Activated T-helper 1 cell treated with anti-CD3 and anti-CD28 coated beads, Interleukin-12 subunit alpha, Interleukin-12 subunit beta, Interleukin-2, Interleukin-4 antibody, amounts not matched to agents 30 ng/mL and 10 ng/mL and 1 ng/mL, durations not matched to agents 14 hours and 24 hours and 36 hours (primary cell): ENCODE data around the gene RNF8. TPM values are rescaled to one million over a fixed set of nuclear protein-coding genes. Genes with fewer than 3 reads are reported as not detected.
"Not testable (repeated sequence)": the region's sequence is repeated elsewhere in the genome, so short reads cannot be mapped to it uniquely, and the experiment has no call there.

Experiments used
- DNase-seq: peaks from one replicate; pipeline ENCODE4 v3.0.0; 2021; ENCODE audit warnings: low spot score
- H3K27ac Mint-ChIP-seq: one replicate; pipeline ENCODE4 v1.8.0; 2021; ENCODE audit warnings: mild to moderate bottlenecking, mixed read lengths
- H3K27me3 Mint-ChIP-seq: one replicate; pipeline ENCODE4 v1.8.0; 2022; ENCODE audit warnings: mild to moderate bottlenecking, moderate library complexity, mixed read lengths; ENCODE audit not compliant: insufficient read depth
- H3K36me3 Mint-ChIP-seq: one replicate; pipeline ENCODE4 v1.8.0; 2021; ENCODE audit warnings: low read depth, mixed read lengths
- H3K4me1 Mint-ChIP-seq: one replicate; pipeline ENCODE4 v1.8.0; 2021; ENCODE audit warnings: low read depth, mixed read lengths
- H3K4me3 Mint-ChIP-seq: one replicate; pipeline ENCODE4 v1.8.0; 2021; ENCODE audit warnings: mild to moderate bottlenecking, moderate library complexity, mixed read lengths
- H3K9me3 Mint-ChIP-seq: one replicate; pipeline ENCODE4 v1.8.0; 2021; ENCODE audit warnings: mixed read lengths
- intact Hi-C: fragments of 100-400 bp; cut with micrococcal nuclease; formaldehyde crosslinking; loops from one replicate; pipeline ENCODE4 v1.15.1; 2024
- total RNA-seq: library from RNA; stranded (reverse); gene quantifications from 2 replicates; pipeline ENCODE4 v1.2.3, GENCODE V29; 2022

The RNF8 gene
- total RNA-seq, 1 donor from 2014 or later: 30.0 TPM

GRCh38 chr6:37432590-37432915 lies 78.8 kb downstream of the RNF8 start:
- intact Hi-C loops: loop anchor here (2.0 to 10.0 kb wide), 5 partner anchors 75 to 418 kb away; partner anchors contain the start of genes MDGA1 and ZFAND3
- Mint-ChIP-seq H3K36me3 (peaks cover 18% of the 10 kb centered on the region), H3K27ac (peak overlapping the region; percentile 87), H3K27me3 (peaks cover 10% of the 10 kb centered on the region), H3K4me3 (peak overlapping the region; percentile 96), H3K4me1 (peaks cover 36% of the 10 kb centered on the region), H3K9me3 (peaks cover 3% of the 10 kb centered on the region)
- DNase-seq: no peak

- H3K4me3 Mint-ChIP-seq: peak within 1 kb of the TSS; percentile 96
Measured at GRCh38 chr6:37432916-37433656, 79.3 kb downstream of the RNF8 start, which contains the start of gene CMTR1. Gene CMTR1 (plus strand): TSS chr6:37433221. CDS start chr6:37435630, 2,409 bp downstream.

GRCh38 chr6:37433657-37434271 lies 80.0 kb downstream of the RNF8 start:
- intact Hi-C loops: loop anchor here (1.0 to 10.0 kb wide), 11 partner anchors 9 to 447 kb away; partner anchors contain the start of genes MDGA1, MTCH1 and ZFAND3
- Mint-ChIP-seq H3K27ac (peak overlapping the region; percentile 98), H3K4me3 (peak overlapping the region; percentile 96), H3K27me3 (no peaks in the 10 kb centered on the region), H3K9me3 (peaks cover 3% of the 10 kb centered on the region), H3K36me3 (peaks cover 27% of the 10 kb centered on the region), H3K4me1 (peaks cover 48% of the 10 kb centered on the region)
- DNase-seq: peak; percentile 43

More at GRCh38 chr6:37432916-37433656, 79.3 kb downstream of the RNF8 start, which contains the start of gene CMTR1:
- peaks cover 3% of the 10 kb centered on the region for H3K9me3 Mint-ChIP-seq
- peaks cover 41% of the 10 kb centered on the region for H3K4me1 Mint-ChIP-seq
- DNase-seq: peak; percentile 99
- H3K27me3 Mint-ChIP-seq: peaks cover 5% of the 10 kb centered on the region
- H3K36me3 Mint-ChIP-seq: peaks cover 23% of the 10 kb centered on the region
- intact Hi-C loops: loop anchor here (1.0 to 10.0 kb wide), 8 partner anchors 52 to 418 kb away; partner anchors contain the start of genes MDGA1 and ZFAND3
- peak within 1 kb of the TSS; percentile 98 for H3K27ac Mint-ChIP-seq

GRCh38 chr6:37435373-37435772 lies 81.6 kb downstream of the RNF8 start:
- peak overlapping the region; percentile 96 for H3K4me3 Mint-ChIP-seq
- no peaks in the 10 kb centered on the region for H3K27me3 Mint-ChIP-seq
- no peak for DNase-seq
- H3K27ac Mint-ChIP-seq: peak overlapping the region; percentile 79
- intact Hi-C loops: loop anchor here (2.0 to 10.0 kb wide), 3 partner anchors 15 to 421 kb away; no protein-coding TSS in a partner anchor
- peaks cover 31% of the 10 kb centered on the region for H3K36me3 Mint-ChIP-seq
- no peaks in the 10 kb centered on the region for H3K9me3 Mint-ChIP-seq
- peaks cover 50% of the 10 kb centered on the region for H3K4me1 Mint-ChIP-seq

GRCh38 chr6:37435816-37436215 lies 82.0 kb downstream of the RNF8 start:
- H3K27ac Mint-ChIP-seq: peak overlapping the region; percentile 65
- H3K27me3 Mint-ChIP-seq: no peaks in the 10 kb centered on the region
- peak overlapping the region; percentile 49 for H3K4me3 Mint-ChIP-seq
- DNase-seq: no peak
- H3K9me3 Mint-ChIP-seq: no peaks in the 10 kb centered on the region
- intact Hi-C loops: loop anchor here (2.0 to 10.0 kb wide), 3 partner anchors 15 to 421 kb away; no protein-coding TSS in a partner anchor
- peaks cover 31% of the 10 kb centered on the region for H3K36me3 Mint-ChIP-seq
- peaks cover 50% of the 10 kb centered on the region for H3K4me1 Mint-ChIP-seq

- no peaks in the 10 kb centered on the region for H3K9me3 Mint-ChIP-seq
- intact Hi-C loops: loop anchor here (10.0 kb wide), 2 partner anchors 114 to 424 kb away; no protein-coding TSS in a partner anchor
- peak overlapping the region; percentile 14 for H3K27ac Mint-ChIP-seq
- H3K27me3 Mint-ChIP-seq: no peaks in the 10 kb centered on the region
- no peak for DNase-seq
- no peak overlapping the region for H3K4me3 Mint-ChIP-seq
- H3K4me1 Mint-ChIP-seq: peaks cover 58% of the 10 kb centered on the region
- H3K36me3 Mint-ChIP-seq: peaks cover 38% of the 10 kb centered on the region
Measured at GRCh38 chr6:37438930-37439329, 85.1 kb downstream of the RNF8 start.

GRCh38 chr6:37441651-37442050 lies 87.9 kb downstream of the RNF8 start:
- intact Hi-C loops: loop anchor here (1.0 kb wide), 1 partner anchor 7 kb away; no protein-coding TSS in a partner anchor
- no peaks in the 10 kb centered on the region for H3K27me3 Mint-ChIP-seq
- DNase-seq: no peak
- peaks cover 44% of the 10 kb centered on the region for H3K4me1 Mint-ChIP-seq
- H3K9me3 Mint-ChIP-seq: no peaks in the 10 kb centered on the region
- peaks cover 46% of the 10 kb centered on the region for H3K36me3 Mint-ChIP-seq
- no peak overlapping the region for H3K4me3 Mint-ChIP-seq
- peak overlapping the region; percentile 23 for H3K27ac Mint-ChIP-seq

GRCh38 chr6:37442416-37443215 lies 88.8 kb downstream of the RNF8 start:
- Mint-ChIP-seq H3K27me3 (no peaks in the 10 kb centered on the region), H3K9me3 (no peaks in the 10 kb centered on the region), H3K36me3 (peaks cover 41% of the 10 kb centered on the region), H3K4me3 (peak overlapping the region; percentile 83), H3K27ac (peak overlapping the region; percentile 87), H3K4me1 (peaks cover 40% of the 10 kb centered on the region)
- DNase-seq: no peak
- intact Hi-C loops: loop anchor here (1.0 kb wide), 1 partner anchor 8 kb away; no protein-coding TSS in a partner anchor

- intact Hi-C loops, DNase-seq, H3K27me3 Mint-ChIP-seq, H3K9me3 Mint-ChIP-seq: not testable (repeated sequence)
- peaks cover 36% of the 10 kb centered on the region for H3K36me3 Mint-ChIP-seq
- H3K4me1 Mint-ChIP-seq: peaks cover 35% of the 10 kb centered on the region
- peak overlapping the region; percentile 83 for H3K4me3 Mint-ChIP-seq
- H3K27ac Mint-ChIP-seq: peak overlapping the region; percentile 87
Measured at GRCh38 chr6:37443216-37443542, 89.4 kb downstream of the RNF8 start.

Other genes with a start within 250 kb of the RNF8 start
- gene PIM1, start 183.8 kb upstream of the RNF8 start, total RNA-seq: 182 and 192 TPM in 2 replicates
- 20.8 and 21.2 TPM in 2 replicates for gene TBC1D22B, start 96.2 kb upstream of the RNF8 start, total RNA-seq
- gene TMEM217, start 95.8 kb upstream of the RNF8 start, total RNA-seq: 7.7 and 9.9 TPM in 2 replicates
- gene CMTR1, start 79.2 kb downstream of the RNF8 start, total RNA-seq: 53.5 and 54.4 TPM in 2 replicates
- gene CCDC167, start 145.9 kb downstream of the RNF8 start, total RNA-seq: 66.6 and 72.4 TPM in 2 replicates